SK-N-SH treated with all-trans-retinoic acid at 6 μM for 48 hours (cell line): ENCODE results near the gene TMEM178B.

ENCODE experiments used
- ATAC-seq: fragments of 200-7000 bp; cut with Tn5 transposase; 3 replicates; pipeline ENCODE4 v1.9.1; 2020; ENCODE audit warnings: mild to moderate bottlenecking, moderate library complexity
- ARNTL ChIP-seq: fragments of 450-650 bp; formaldehyde crosslinking; IDR thresholded peaks from 2 replicates; pipeline ENCODE4 v1.5.0; 2020; ENCODE audit warnings: low read depth, mild to moderate bottlenecking, moderate library complexity, borderline replicate concordance
- BACH2 ChIP-seq: fragments of 250-450 bp; sonication (Bioruptor Pico); IDR thresholded peaks from 2 replicates; pipeline ENCODE4 v1.9.0; 2021; ENCODE audit warnings: mild to moderate bottlenecking, borderline replicate concordance
- CREB5 ChIP-seq: fragments of 250-450 bp; sonication (Bioruptor Pico); IDR thresholded peaks from 2 replicates; pipeline ENCODE4 v1.5.1; 2020; ENCODE audit warnings: low read depth, mild to moderate bottlenecking, moderate library complexity
- CSDC2 ChIP-seq: fragments of 250-450 bp; sonication (Bioruptor Pico); IDR thresholded peaks from 2 replicates; pipeline ENCODE4 v1.5.0; 2020; ENCODE audit warnings: mild to moderate bottlenecking, moderate library complexity
- ESRRG ChIP-seq: fragments of 250-450 bp; sonication (Bioruptor Pico); IDR thresholded peaks from 2 replicates; pipeline ENCODE4 v1.6.1; 2021; ENCODE audit warnings: mild to moderate bottlenecking
- GLIS3 ChIP-seq: fragments of 250-450 bp; sonication (Bioruptor Pico); IDR thresholded peaks from 2 replicates; pipeline ENCODE4 v1.5.0; 2020; ENCODE audit warnings: mild to moderate bottlenecking, moderate library complexity
- ISL1 ChIP-seq: fragments of 250-450 bp; sonication (Bioruptor Pico); IDR thresholded peaks from 2 replicates; pipeline ENCODE4 v2.1.2; 2022; ENCODE audit warnings: mild to moderate bottlenecking, moderate library complexity
- OSR1 ChIP-seq: fragments of 250-450 bp; sonication (Bioruptor Pico); IDR thresholded peaks from 2 replicates; pipeline ENCODE4 v1.8.0; 2022; ENCODE audit warnings: moderate library complexity, mild to moderate bottlenecking, inconsistent platforms
- PATZ1 ChIP-seq: fragments of 250-450 bp; sonication (Bioruptor Pico); IDR thresholded peaks from 2 replicates; pipeline ENCODE4 v1.8.0; 2020; ENCODE audit warnings: mild to moderate bottlenecking, moderate library complexity, borderline replicate concordance
- POU6F1 ChIP-seq: fragments of 250-450 bp; sonication (Bioruptor Pico); IDR thresholded peaks from 2 replicates; pipeline ENCODE4 v1.8.0; 2021; ENCODE audit warnings: low read depth, mild to moderate bottlenecking, moderate library complexity, borderline replicate concordance
- PPARA ChIP-seq: fragments of 250-450 bp; sonication (Bioruptor Pico); IDR thresholded peaks from 2 replicates; pipeline ENCODE4 v1.5.0; 2020; ENCODE audit warnings: mild to moderate bottlenecking, borderline replicate concordance
- RARB ChIP-seq: fragments of 250-450 bp; sonication (Bioruptor Pico); IDR thresholded peaks from 2 replicates; pipeline ENCODE4 v1.8.0; 2021; ENCODE audit warnings: mild to moderate bottlenecking, moderate library complexity
- SNAI2 ChIP-seq: fragments of 250-450 bp; sonication (Bioruptor Pico); IDR thresholded peaks from 2 replicates; pipeline ENCODE4 v1.5.0; 2020; ENCODE audit warnings: mild to moderate bottlenecking, moderate library complexity
- TCF4 ChIP-seq: fragments of 250-450 bp; sonication (Bioruptor Pico); IDR thresholded peaks from 2 replicates; pipeline ENCODE4 v1.8.0; 2021; ENCODE audit warnings: mild to moderate bottlenecking, moderate library complexity, borderline replicate concordance
- TOX ChIP-seq: fragments of 250-450 bp; sonication (Bioruptor Pico); IDR thresholded peaks from 2 replicates; pipeline ENCODE4 v1.8.0; 2021; ENCODE audit warnings: mild to moderate bottlenecking, moderate library complexity, borderline replicate concordance
- TSHZ2 ChIP-seq: fragments of 250-450 bp; sonication (Bioruptor Pico); IDR thresholded peaks from 2 replicates; pipeline ENCODE4 v1.5.0; 2020; ENCODE audit warnings: mild to moderate bottlenecking, moderate library complexity
- ZC3H10 ChIP-seq: fragments of 250-450 bp; sonication (Bioruptor Pico); IDR thresholded peaks from 2 replicates; pipeline ENCODE4 v1.5.1; 2021; ENCODE audit warnings: mild to moderate bottlenecking, moderate library complexity
- ZFP3 ChIP-seq: fragments of 250-450 bp; sonication (Bioruptor Pico); IDR thresholded peaks from 2 replicates; pipeline ENCODE4 v1.5.0; 2020; ENCODE audit warnings: mild to moderate bottlenecking, moderate library complexity
- ZNF565 ChIP-seq: fragments of 450-650 bp; formaldehyde crosslinking; conservative IDR thresholded peaks from 2 replicates; pipeline ENCODE4 v1.5.0; 2020; ENCODE audit warnings: low read depth, mild to moderate bottlenecking, moderate library complexity
- ZNF70 ChIP-seq: fragments of 450-650 bp; formaldehyde crosslinking; IDR thresholded peaks from 2 replicates; pipeline ENCODE4 v1.5.0; 2020; ENCODE audit warnings: mild to moderate bottlenecking, moderate library complexity
- ZNF8 ChIP-seq: fragments of 450-650 bp; formaldehyde crosslinking; IDR thresholded peaks from 2 replicates; pipeline ENCODE4 v1.5.0; 2020; ENCODE audit warnings: mild to moderate bottlenecking, moderate library complexity
- TF ChIP-seq, protein P1 (sequence below): fragments of 250-450 bp; sonication (Bioruptor Pico); IDR thresholded peaks from 2 replicates; pipeline ENCODE4 v1.5.1; 2021; ENCODE audit warnings: mild to moderate bottlenecking, moderate library complexity

The TMEM178B gene

DNA sequence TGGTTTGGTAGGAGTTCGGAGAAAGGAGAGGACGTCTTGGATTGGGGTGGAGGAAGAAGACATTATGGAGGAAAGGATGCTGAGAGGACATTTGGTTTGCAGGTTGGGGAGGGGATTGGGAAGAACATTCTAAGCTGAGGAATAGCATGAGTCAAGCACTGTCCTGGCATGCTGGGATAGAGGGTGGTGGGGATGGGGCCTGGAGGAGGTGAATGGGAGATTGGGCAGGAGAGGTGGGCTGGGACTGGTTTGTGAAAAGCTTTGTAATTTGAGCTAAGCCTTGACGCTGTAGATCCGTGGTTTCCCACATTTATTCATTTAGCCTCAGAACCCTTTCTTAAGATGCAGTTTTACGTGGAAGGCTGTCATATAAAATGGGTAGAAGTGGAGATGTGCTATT is 52.2 kb downstream of the TMEM178B start:
- TF ChIP-seq GLIS3 (CRISPR knock-in tag), result no peak
- TF ChIP-seq, protein P1, sequence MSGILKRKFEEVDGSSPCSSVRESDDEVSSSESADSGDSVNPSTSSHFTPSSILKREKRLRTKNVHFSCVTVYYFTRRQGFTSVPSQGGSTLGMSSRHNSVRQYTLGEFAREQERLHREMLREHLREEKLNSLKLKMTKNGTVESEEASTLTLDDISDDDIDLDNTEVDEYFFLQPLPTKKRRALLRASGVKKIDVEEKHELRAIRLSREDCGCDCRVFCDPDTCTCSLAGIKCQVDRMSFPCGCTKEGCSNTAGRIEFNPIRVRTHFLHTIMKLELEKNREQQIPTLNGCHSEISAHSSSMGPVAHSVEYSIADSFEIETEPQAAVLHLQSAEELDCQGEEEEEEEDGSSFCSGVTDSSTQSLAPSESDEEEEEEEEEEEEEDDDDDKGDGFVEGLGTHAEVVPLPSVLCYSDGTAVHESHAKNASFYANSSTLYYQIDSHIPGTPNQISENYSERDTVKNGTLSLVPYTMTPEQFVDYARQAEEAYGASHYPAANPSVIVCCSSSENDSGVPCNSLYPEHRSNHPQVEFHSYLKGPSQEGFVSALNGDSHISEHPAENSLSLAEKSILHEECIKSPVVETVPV (CRISPR knock-in tag), result no peak

DNA sequence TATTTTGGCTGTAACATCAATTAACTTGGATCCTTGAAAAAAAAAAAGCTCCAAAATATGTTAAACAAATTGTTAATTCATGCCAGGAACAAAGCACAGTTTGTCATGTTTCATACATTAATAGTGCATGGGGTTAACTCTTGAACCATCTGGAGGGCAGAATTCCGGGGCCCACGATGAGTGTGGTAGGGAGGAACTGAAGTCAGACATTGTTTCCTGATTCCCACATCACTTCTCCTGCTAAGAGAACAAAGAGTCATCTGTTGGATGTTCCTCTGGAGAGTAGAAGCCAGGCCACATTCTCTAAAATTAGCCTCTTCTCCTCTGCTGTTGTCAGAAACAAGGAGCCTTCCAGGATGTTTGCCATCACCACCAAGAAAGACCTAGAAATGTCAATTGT is 54.6 kb downstream of the TMEM178B start:
- ATAC-seq, result no peak
- TF ChIP-seq OSR1 (no peak), CREB5 (CRISPR knock-in tag) (no peak), BACH2 (no peak), ESRRG (CRISPR knock-in tag) (no peak), ARNTL (CRISPR knock-in tag) (no peak), ZNF70 (CRISPR knock-in tag) (no peak), POU6F1 (CRISPR knock-in tag) (no peak), PATZ1 (CRISPR knock-in tag) (no peak), ZC3H10 (no peak), ISL1 (CRISPR knock-in tag) (no peak), TOX (no peak), ZFP3 (no peak), SNAI2 (no peak), CSDC2 (no peak), ZNF565 (CRISPR knock-in tag) (no peak), RARB (CRISPR knock-in tag) (no peak), ZNF8 (no peak), PPARA (CRISPR knock-in tag) (no peak)
- TF ChIP-seq, protein P1 (CRISPR knock-in tag), result no peak

More for the DNA sequence above, 52.2 kb downstream of the TMEM178B start:
- ATAC-seq, result no peak

DNA sequence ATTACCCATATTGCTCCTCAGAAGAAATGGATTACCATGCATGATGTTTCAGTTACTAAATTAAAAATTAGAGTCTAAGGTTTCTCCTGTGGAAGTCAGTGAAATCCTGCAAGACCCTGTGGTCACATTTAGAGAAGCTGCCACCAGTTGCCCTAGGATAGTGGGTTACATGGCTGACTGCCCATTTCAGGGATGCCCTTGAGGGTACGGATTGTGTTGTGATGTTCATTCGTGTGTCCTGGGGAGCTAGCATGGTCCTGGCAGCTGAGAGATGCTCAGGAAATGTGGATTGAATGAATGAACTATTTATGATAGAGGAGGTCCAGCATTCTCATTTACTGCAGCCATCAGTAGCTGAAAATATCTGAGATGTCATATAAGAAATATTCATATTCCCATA is 55.1 kb downstream of the TMEM178B start:
- ATAC-seq, result no peak
- TF ChIP-seq TOX, result no peak
- TF ChIP-seq SNAI2, result no peak
- no peak for TF ChIP-seq PATZ1 (CRISPR knock-in tag)
- TF ChIP-seq ZC3H10, result no peak
- TF ChIP-seq POU6F1 (CRISPR knock-in tag), result no peak
- TF ChIP-seq CSDC2, result no peak
- no peak for TF ChIP-seq ZNF565 (CRISPR knock-in tag)
- no peak for TF ChIP-seq ZNF8
- TF ChIP-seq ISL1 (CRISPR knock-in tag), result no peak
- no peak for TF ChIP-seq ZNF70 (CRISPR knock-in tag)
- no peak for TF ChIP-seq TCF4 (CRISPR knock-in tag)
- no peak for TF ChIP-seq ZFP3
- no peak for TF ChIP-seq TSHZ2
